Left colon (tissue), 2 donors: ENCODE measurements around the gene PLPP4. TPM values are rescaled to one million over a fixed set of nuclear protein-coding genes. Genes with fewer than 3 reads are reported as not detected.

Source experiments
- ATAC-seq: fragments of 200-7000 bp; cut with Tn5 transposase; one replicate; pipeline ENCODE4 v1.9.1; 2020; ENCODE audit warnings: mild to moderate bottlenecking, moderate library complexity
- DNase-seq, 2 donors: peaks; one replicate each; pipeline ENCODE4 v3.0.0-alpha.2; 2020
- intact Hi-C, 2 donors: fragments of 100-400 bp; cut with DNase I in 1 of 2; cut with micrococcal nuclease in 1 of 2; formaldehyde crosslinking; loops; one replicate each; pipeline versions ENCODE4 v1.11.2 to v1.14.0; 2022; cut with DNase I, micrococcal nuclease
- total RNA-seq, 2 donors: library from RNA; stranded (reverse); fragmentation: NEBNext Ultra II Directional; extraction: Animal tissue kit (Norgen Biotek cat#: 25700); gene quantifications; one replicate each; pipeline ENCODE4 v1.2.1, GENCODE V29; 2021
- donor health status: DM: no; HTN: no; CAD: no.
- donor health status: DM: yes; HTN: yes; CAD: no.

The PLPP4 gene
- total RNA-seq, 2 donors from 2014 or later: 0.24 to 0.47 TPM

- no peak for ATAC-seq
- intact Hi-C loops: no loop called here
- no peak for DNase-seq
Observed at GRCh38 chr10:120587061-120587460, 130.0 kb downstream of the PLPP4 start.

- no peak for ATAC-seq
- DNase-seq: no peak
- intact Hi-C loops: no loop called here
Observed at GRCh38 chr10:120588311-120588710, 131.3 kb downstream of the PLPP4 start.

GRCh38 chr10:120593693-120594092 lies 136.7 kb downstream of the PLPP4 start:
- intact Hi-C loops: no loop called here
- no peak for DNase-seq
- ATAC-seq: no peak

GRCh38 chr10:120597902-120598301 lies 140.9 kb downstream of the PLPP4 start:
- no peak for DNase-seq
- intact Hi-C loops: no loop called here
- ATAC-seq: no peak

GRCh38 chr10:120598386-120598785 lies 141.4 kb downstream of the PLPP4 start:
- ATAC-seq (no peak), DNase-seq (no peak)
- intact Hi-C loops: no loop called here

GRCh38 chr10:120599200-120599724 lies 142.2 kb downstream of the PLPP4 start:
- intact Hi-C loops: no loop called here
- ATAC-seq (no peak), DNase-seq (no peak)

GRCh38 chr10:120600871-120601649 lies 144.0 kb downstream of the PLPP4 start:
- intact Hi-C loops: no loop called here
- no peak for ATAC-seq
- no peak for DNase-seq

GRCh38 chr10:120601999-120602398 lies 145.0 kb downstream of the PLPP4 start:
- ATAC-seq (no peak), DNase-seq (no peak)
- intact Hi-C loops: no loop called here

- no peak for ATAC-seq
- DNase-seq: no peak
- intact Hi-C loops: no loop called here
Observed at GRCh38 chr10:120605410-120605809, 148.4 kb downstream of the PLPP4 start.

- intact Hi-C loops: no loop called here
- DNase-seq (no peak), ATAC-seq (no peak)
Observed at GRCh38 chr10:120606051-120606764, 149.2 kb downstream of the PLPP4 start.

GRCh38 chr10:120607016-120607709 lies 150.1 kb downstream of the PLPP4 start:
- ATAC-seq (no peak), DNase-seq (no peak)
- intact Hi-C loops: no loop called here

GRCh38 chr10:120607710-120608703 lies 151.0 kb downstream of the PLPP4 start:
- ATAC-seq (no peak), DNase-seq (no peak)
- intact Hi-C loops: no loop called here

GRCh38 chr10:120609006-120609405 lies 152.0 kb downstream of the PLPP4 start:
- no peak for DNase-seq
- intact Hi-C loops: no loop called here

GRCh38 chr10:120610791-120611190 lies 153.8 kb downstream of the PLPP4 start:
- no peak for DNase-seq
- intact Hi-C loops: no loop called here
- ATAC-seq: no peak

More at GRCh38 chr10:120609006-120609405, 152.0 kb downstream of the PLPP4 start:
- no peak for ATAC-seq

GRCh38 chr10:120612756-120613155 lies 155.7 kb downstream of the PLPP4 start:
- intact Hi-C loops: no loop called here
- ATAC-seq: no peak
- DNase-seq: no peak

- DNase-seq (no peak), ATAC-seq (no peak)
- intact Hi-C loops: no loop called here
Observed at GRCh38 chr10:120613180-120613579, 156.2 kb downstream of the PLPP4 start.

- DNase-seq: no peak
- no peak for ATAC-seq
- intact Hi-C loops: no loop called here
Observed at GRCh38 chr10:120614680-120615079, 157.7 kb downstream of the PLPP4 start.

GRCh38 chr10:120616311-120616911 lies 159.4 kb downstream of the PLPP4 start:
- DNase-seq (no peak), ATAC-seq (no peak)
- intact Hi-C loops: no loop called here
